ENCODE measurements around the gene PDGFD.

DNA sequence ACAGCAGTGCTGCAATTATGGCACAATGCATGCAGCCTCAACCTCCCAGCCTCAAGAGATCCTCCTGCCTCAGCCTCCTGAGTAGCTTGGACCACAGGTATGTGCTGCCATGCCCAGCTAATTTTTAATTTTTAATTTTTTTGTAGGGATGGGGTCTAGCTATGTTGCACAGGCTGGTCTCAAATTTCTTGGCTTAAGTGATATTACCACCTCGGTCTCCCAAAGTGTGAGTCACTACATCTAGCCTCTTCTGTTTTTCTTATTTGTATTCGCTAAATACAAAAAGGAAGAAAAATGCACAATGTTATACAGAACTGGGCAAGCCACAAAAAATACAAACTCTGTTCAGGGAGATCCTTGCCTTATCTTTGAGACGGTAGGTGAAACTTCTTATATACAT, 65.4 kb downstream of the PDGFD start:
- TF ChIP-seq CTCF (IDR thresholded peaks at IDR 0.05; ENCODE audit: poor library complexity, severe bottlenecking) (no peak), RAD21 (conservative IDR thresholded peaks at IDR 0.05) (no peak), TAF1 (IDR thresholded peaks at IDR 0.05; ENCODE audit: low read depth) (no peak)

Data from neural cell (in vitro differentiated cells).